KMS-11 (cell line): ENCODE data around the gene PPM1H.

Experiments used
- H2AFZ ChIP-seq: fragments of 200-600 bp; sonication (generic); 2 replicates; pipeline ENCODE4 v1.6.1; 2016; ENCODE audit warnings: antibody characterized with exemption, mixed run types, low read depth
- H3K27ac ChIP-seq: fragments of 200-600 bp; sonication (generic); 2 replicates; pipeline ENCODE4 v1.6.1; 2016; ENCODE audit warnings: mild to moderate bottlenecking, mixed run types
- H3K27me3 ChIP-seq: fragments of 200-600 bp; sonication (generic); 2 replicates; pipeline ENCODE4 v1.6.1; 2017; ENCODE audit warnings: mild to moderate bottlenecking, low read depth, mixed run types, moderate library complexity; ENCODE audit not compliant: insufficient read depth
- H3K36me3 ChIP-seq: fragments of 200-600 bp; sonication (generic); 2 replicates; pipeline ENCODE4 v1.6.1; 2017; ENCODE audit warnings: mild to moderate bottlenecking, mixed run types; ENCODE audit not compliant: insufficient read depth
- H3K4me1 ChIP-seq: fragments of 200-600 bp; sonication (generic); 2 replicates; pipeline ENCODE4 v1.6.1; 2016; ENCODE audit warnings: mild to moderate bottlenecking, low read depth, mixed run types; ENCODE audit not compliant: poor library complexity, severe bottlenecking
- H3K4me2 ChIP-seq: fragments of 200-600 bp; sonication (generic); 2 replicates; pipeline ENCODE4 v1.7.0; 2016; ENCODE audit warnings: mild to moderate bottlenecking, mixed run types
- H3K4me3 ChIP-seq: fragments of 200-600 bp; sonication (generic); IDR thresholded peaks from 2 replicates; pipeline ENCODE4 v1.6.1; 2017; ENCODE audit warnings: low read depth, low read length, mixed read lengths; ENCODE audit not compliant: insufficient read depth
- H3K79me2 ChIP-seq: fragments of 200-600 bp; sonication (generic); 2 replicates; pipeline ENCODE4 v1.6.1; 2016; ENCODE audit warnings: low read depth, mixed run types; ENCODE audit not compliant: insufficient read depth
- H3K9ac ChIP-seq: fragments of 200-600 bp; sonication (generic); 2 replicates; pipeline ENCODE4 v1.6.1; 2016; ENCODE audit warnings: mild to moderate bottlenecking, mixed run types
- H4K20me1 ChIP-seq: fragments of 200-600 bp; sonication (generic); 2 replicates; pipeline ENCODE4 v1.6.1; 2016; ENCODE audit warnings: mild to moderate bottlenecking, mixed run types; ENCODE audit not compliant: insufficient read depth
- TF ChIP-seq, protein P1 (sequence below): fragments of 200-600 bp; sonication (generic); conservative IDR thresholded peaks from 2 replicates; pipeline ENCODE4 v1.6.1; 2017; ENCODE audit warnings: low read depth, mild to moderate bottlenecking, antibody characterized with exemption, low read length, moderate library complexity, mixed read lengths

PPM1H gene

DNA sequence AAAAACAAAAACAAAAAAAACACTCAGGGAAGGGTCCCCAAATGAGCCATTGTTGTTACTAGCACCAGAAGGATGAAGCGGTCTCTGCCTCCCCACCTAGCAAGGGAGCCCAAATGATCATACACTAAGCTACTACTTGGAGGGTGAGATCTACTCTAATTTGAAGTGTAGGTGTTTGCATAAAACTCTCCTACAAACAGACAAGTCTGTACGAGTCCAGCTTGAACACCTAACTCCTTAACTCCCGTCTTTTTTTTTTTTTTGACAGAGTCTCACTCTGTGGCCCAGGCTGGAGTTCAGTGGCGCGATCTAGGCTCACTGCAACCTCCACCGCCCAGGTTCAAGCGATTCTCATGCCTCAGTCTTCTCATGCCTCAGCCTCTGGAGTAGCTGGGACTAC lies 132.6 kb downstream of the PPM1H start:
- H3K4me2 ChIP-seq: no peak overlapping the region
- H3K4me3 ChIP-seq: no peak overlapping the region
- no peaks in the 10 kb centered on the region for H3K79me2 ChIP-seq
- H4K20me1 ChIP-seq: no peaks in the 10 kb centered on the region
- no peak overlapping the region for H2AFZ ChIP-seq
- H3K4me1 ChIP-seq: no peaks in the 10 kb centered on the region
- TF ChIP-seq, protein P1, sequence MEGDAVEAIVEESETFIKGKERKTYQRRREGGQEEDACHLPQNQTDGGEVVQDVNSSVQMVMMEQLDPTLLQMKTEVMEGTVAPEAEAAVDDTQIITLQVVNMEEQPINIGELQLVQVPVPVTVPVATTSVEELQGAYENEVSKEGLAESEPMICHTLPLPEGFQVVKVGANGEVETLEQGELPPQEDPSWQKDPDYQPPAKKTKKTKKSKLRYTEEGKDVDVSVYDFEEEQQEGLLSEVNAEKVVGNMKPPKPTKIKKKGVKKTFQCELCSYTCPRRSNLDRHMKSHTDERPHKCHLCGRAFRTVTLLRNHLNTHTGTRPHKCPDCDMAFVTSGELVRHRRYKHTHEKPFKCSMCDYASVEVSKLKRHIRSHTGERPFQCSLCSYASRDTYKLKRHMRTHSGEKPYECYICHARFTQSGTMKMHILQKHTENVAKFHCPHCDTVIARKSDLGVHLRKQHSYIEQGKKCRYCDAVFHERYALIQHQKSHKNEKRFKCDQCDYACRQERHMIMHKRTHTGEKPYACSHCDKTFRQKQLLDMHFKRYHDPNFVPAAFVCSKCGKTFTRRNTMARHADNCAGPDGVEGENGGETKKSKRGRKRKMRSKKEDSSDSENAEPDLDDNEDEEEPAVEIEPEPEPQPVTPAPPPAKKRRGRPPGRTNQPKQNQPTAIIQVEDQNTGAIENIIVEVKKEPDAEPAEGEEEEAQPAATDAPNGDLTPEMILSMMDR: no peak
- H3K27ac ChIP-seq: no peak overlapping the region
- H3K9ac ChIP-seq: no peak overlapping the region
- H3K36me3 ChIP-seq: no peaks in the 10 kb centered on the region
- no peaks in the 10 kb centered on the region for H3K27me3 ChIP-seq

DNA sequence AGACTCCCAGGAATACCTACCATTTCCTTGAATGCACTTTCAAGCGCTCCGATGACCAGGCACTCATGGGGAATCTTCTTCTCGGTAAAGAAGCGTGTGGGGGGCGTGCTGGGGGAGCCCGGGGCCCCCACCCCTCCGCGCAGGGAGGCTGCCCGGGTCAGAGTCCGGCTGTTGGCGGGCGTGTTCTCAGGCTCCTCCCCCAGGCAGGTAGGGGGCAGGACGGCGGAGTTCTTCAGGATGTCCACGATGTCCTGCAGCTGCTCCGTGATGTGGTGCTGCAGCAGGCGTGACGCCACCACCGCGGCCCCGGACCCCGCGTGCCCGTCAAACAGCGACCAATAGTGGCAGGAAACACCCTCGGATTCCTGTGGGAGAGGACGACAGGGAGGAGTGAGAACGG lies 133.2 kb downstream of the PPM1H start:
- Histone ChIP-seq H4K20me1 (no peaks in the 10 kb centered on the region), H3K79me2 (no peaks in the 10 kb centered on the region), H3K4me2 (no peak overlapping the region), H2AFZ (no peak overlapping the region), H3K4me3 (no peak overlapping the region), H3K27me3 (no peaks in the 10 kb centered on the region), H3K27ac (no peak overlapping the region), H3K9ac (no peak overlapping the region), H3K36me3 (no peaks in the 10 kb centered on the region), H3K4me1 (no peaks in the 10 kb centered on the region)
- TF ChIP-seq, protein P1: no peak

GRCh38 chr12:62800707-62801400 lies 134.1 kb downstream of the PPM1H start:
- Histone ChIP-seq H3K9ac (no peak overlapping the region), H3K79me2 (no peaks in the 10 kb centered on the region), H4K20me1 (no peaks in the 10 kb centered on the region), H3K4me1 (no peaks in the 10 kb centered on the region), H3K4me2 (no peak overlapping the region), H3K27me3 (no peaks in the 10 kb centered on the region), H3K27ac (no peak overlapping the region), H2AFZ (no peak overlapping the region), H3K4me3 (no peak overlapping the region), H3K36me3 (no peaks in the 10 kb centered on the region)
- TF ChIP-seq, protein P1: no peak

- H3K79me2 ChIP-seq: no peaks in the 10 kb centered on the region
- no peak overlapping the region for H3K27ac ChIP-seq
- TF ChIP-seq, protein P1: no peak
- no peak overlapping the region for H3K4me3 ChIP-seq
- no peaks in the 10 kb centered on the region for H3K36me3 ChIP-seq
- no peaks in the 10 kb centered on the region for H3K27me3 ChIP-seq
- H3K4me2 ChIP-seq: no peak overlapping the region
- no peak overlapping the region for H2AFZ ChIP-seq
- H3K4me1 ChIP-seq: no peaks in the 10 kb centered on the region
- H4K20me1 ChIP-seq: no peaks in the 10 kb centered on the region
- H3K9ac ChIP-seq: no peak overlapping the region
These were observed 135.1 kb downstream of the PPM1H start for GRCh38 chr12:62799766-62800406.
